ENCODE measurements around the gene WDR27. TPM values are rescaled to one million over a fixed set of nuclear protein-coding genes. Genes with fewer than 3 reads are reported as not detected.

WDR27 gene
- total RNA-seq, 1 donor = 23.9 TPM

DNA sequence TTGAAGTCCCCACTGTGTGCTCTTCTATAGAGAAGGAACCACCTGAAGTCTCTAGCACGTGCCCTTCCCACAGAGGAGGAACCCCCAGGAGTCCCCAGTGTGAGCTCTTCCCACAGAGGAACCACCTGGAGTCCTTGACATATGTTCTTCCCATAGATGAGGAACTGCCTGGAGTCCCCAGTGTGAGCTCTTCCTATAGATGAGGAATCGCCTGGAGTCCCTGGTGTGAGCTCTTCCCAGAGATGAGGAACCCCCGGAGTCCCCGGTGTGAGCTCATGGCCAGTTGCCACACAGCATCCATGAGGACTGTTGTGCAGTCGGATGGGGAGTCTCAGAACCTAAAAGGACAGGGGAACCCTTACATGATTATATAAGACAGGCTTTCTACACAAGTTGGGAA, 290.1 kb downstream of the WDR27 start:
- TF ChIP-seq, protein P1, sequence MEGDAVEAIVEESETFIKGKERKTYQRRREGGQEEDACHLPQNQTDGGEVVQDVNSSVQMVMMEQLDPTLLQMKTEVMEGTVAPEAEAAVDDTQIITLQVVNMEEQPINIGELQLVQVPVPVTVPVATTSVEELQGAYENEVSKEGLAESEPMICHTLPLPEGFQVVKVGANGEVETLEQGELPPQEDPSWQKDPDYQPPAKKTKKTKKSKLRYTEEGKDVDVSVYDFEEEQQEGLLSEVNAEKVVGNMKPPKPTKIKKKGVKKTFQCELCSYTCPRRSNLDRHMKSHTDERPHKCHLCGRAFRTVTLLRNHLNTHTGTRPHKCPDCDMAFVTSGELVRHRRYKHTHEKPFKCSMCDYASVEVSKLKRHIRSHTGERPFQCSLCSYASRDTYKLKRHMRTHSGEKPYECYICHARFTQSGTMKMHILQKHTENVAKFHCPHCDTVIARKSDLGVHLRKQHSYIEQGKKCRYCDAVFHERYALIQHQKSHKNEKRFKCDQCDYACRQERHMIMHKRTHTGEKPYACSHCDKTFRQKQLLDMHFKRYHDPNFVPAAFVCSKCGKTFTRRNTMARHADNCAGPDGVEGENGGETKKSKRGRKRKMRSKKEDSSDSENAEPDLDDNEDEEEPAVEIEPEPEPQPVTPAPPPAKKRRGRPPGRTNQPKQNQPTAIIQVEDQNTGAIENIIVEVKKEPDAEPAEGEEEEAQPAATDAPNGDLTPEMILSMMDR (IDR thresholded peaks at IDR 0.05; ENCODE audit: extremely low read depth, low read depth, low read length) = no peak
- no peaks in the 10 kb centered on the region for H3K79me2 ChIP-seq (ENCODE audit: insufficient read depth, low read length)
- H3K9me3 ChIP-seq (ENCODE audit: low read depth, low read length) = peaks cover 4% of the 10 kb centered on the region
- no peaks in the 10 kb centered on the region for H3K27me3 ChIP-seq (ENCODE audit: insufficient read depth, low read length)
- H3K4me2 ChIP-seq (ENCODE audit: insufficient read depth, low read length) = no peak overlapping the region
- no peak overlapping the region for H3K27ac ChIP-seq (ENCODE audit: low read depth, low read length)
- no peak for DNase-seq (ENCODE audit: insufficient read length, low spot score, missing footprints)
- no peaks in the 10 kb centered on the region for H3K4me1 ChIP-seq (ENCODE audit: insufficient read depth, low read length)
- no peaks in the 10 kb centered on the region for H4K20me1 ChIP-seq (ENCODE audit: insufficient read depth, low read length)
- no peak overlapping the region for H2AFZ ChIP-seq (ENCODE audit: low read length)
- no peaks in the 10 kb centered on the region for H3K36me3 ChIP-seq (ENCODE audit: insufficient read depth, low read length)
- H3K4me3 ChIP-seq (ENCODE audit: insufficient read depth, low read length) = no peak overlapping the region

DNA sequence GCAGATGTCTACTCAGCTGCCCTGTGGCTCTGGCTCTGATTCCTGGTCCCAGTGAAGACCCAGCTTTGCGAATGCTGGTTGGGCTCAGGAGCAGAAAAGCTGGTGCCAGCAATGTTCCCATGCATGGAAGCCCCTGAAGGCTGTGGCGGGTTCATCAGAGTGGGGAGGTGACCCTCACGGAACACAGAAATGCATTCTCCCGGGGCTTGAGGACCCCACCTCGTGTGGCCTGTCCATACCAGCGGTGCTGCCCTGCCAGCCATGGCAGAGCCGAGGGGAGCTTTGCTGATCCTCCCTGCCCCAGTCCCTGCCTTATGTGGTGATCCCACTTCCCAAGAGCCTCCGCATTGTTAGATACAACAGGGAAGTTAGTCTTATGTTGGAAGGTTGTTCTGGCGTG, 290.5 kb downstream of the WDR27 start:
- no peaks in the 10 kb centered on the region for H3K79me2 ChIP-seq (ENCODE audit: insufficient read depth, low read length)
- H3K4me2 ChIP-seq (ENCODE audit: insufficient read depth, low read length) = no peak overlapping the region
- TF ChIP-seq, protein P1 (IDR thresholded peaks at IDR 0.05; ENCODE audit: extremely low read depth, low read depth, low read length) = no peak
- H4K20me1 ChIP-seq (ENCODE audit: insufficient read depth, low read length) = no peaks in the 10 kb centered on the region
- no peaks in the 10 kb centered on the region for H3K36me3 ChIP-seq (ENCODE audit: insufficient read depth, low read length)
- no peak overlapping the region for H3K4me3 ChIP-seq (ENCODE audit: insufficient read depth, low read length)
- peaks cover 4% of the 10 kb centered on the region for H3K9me3 ChIP-seq (ENCODE audit: low read depth, low read length)
- DNase-seq (ENCODE audit: insufficient read length, low spot score, missing footprints) = no peak
- no peaks in the 10 kb centered on the region for H3K27me3 ChIP-seq (ENCODE audit: insufficient read depth, low read length)
- no peak overlapping the region for H3K27ac ChIP-seq (ENCODE audit: low read depth, low read length)
- no peak overlapping the region for H2AFZ ChIP-seq (ENCODE audit: low read length)
- no peaks in the 10 kb centered on the region for H3K4me1 ChIP-seq (ENCODE audit: insufficient read depth, low read length)

DNA sequence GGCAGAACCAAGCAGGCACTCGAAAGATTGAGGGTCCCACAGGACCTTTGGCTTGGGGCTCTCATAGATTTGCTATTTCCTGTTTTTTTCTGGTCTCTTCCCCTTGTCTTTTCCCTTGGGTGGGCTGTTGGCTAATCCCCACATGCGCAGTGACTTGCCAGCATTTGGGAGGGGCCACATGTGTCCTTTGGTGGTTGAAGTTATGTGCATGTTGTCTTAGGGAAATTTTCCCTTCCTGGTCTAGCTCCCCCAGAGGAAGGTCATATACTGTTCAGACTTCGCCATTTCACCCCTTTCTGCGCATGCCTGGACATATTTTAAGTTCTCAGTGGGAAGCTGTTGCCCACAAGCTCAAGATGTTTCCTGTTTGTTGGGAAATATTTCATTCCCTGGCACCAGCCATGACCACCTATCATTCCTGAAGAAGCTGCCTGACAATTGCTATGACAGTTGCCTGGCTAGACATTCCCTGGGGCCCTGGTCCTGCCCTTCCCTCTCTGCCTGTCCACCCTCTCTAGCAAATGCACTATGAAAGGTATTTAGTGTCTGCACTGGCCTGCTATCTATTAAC, 292.0 kb downstream of the WDR27 start:
- Histone ChIP-seq H3K9me3 (ENCODE audit: low read depth, low read length) (peaks cover under 1% of the 10 kb centered on the region), H3K36me3 (ENCODE audit: insufficient read depth, low read length) (no peaks in the 10 kb centered on the region), H3K4me2 (ENCODE audit: insufficient read depth, low read length) (no peak overlapping the region), H3K4me3 (ENCODE audit: insufficient read depth, low read length) (no peak overlapping the region), H3K79me2 (ENCODE audit: insufficient read depth, low read length) (no peaks in the 10 kb centered on the region), H4K20me1 (ENCODE audit: insufficient read depth, low read length) (no peaks in the 10 kb centered on the region), H3K4me1 (ENCODE audit: insufficient read depth, low read length) (no peaks in the 10 kb centered on the region), H2AFZ (ENCODE audit: low read length) (no peak overlapping the region), H3K27ac (ENCODE audit: low read depth, low read length) (no peak overlapping the region), H3K27me3 (ENCODE audit: insufficient read depth, low read length) (no peaks in the 10 kb centered on the region)
- no peak for DNase-seq (ENCODE audit: insufficient read length, low spot score, missing footprints)
- TF ChIP-seq, protein P1 (IDR thresholded peaks at IDR 0.05; ENCODE audit: extremely low read depth, low read depth, low read length) = no peak

DNA sequence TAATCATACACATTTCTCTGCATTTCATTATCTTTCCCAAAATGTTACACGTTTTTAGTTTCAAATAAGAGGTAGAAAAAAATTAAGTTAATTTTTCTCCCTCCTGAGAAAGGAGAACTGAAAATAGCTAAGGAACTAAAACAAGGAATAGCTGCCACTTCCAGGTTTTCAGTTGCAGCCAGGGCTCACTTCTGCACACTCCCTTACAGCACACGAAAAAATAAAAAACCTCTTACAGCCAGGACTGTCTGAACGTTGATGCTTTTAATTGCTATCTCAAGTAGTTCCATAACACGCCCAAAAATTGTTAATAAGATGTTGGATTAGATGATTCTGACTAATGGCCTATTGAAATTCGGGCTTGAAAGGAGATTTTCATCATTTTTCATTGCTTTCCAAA, 294.5 kb downstream of the WDR27 start:
- Histone ChIP-seq H3K4me1 (ENCODE audit: insufficient read depth, low read length) (no peaks in the 10 kb centered on the region), H3K36me3 (ENCODE audit: insufficient read depth, low read length) (no peaks in the 10 kb centered on the region), H2AFZ (ENCODE audit: low read length) (peak overlapping the region; percentile 69), H3K4me3 (ENCODE audit: insufficient read depth, low read length) (no peak overlapping the region), H3K79me2 (ENCODE audit: insufficient read depth, low read length) (no peaks in the 10 kb centered on the region), H3K27me3 (ENCODE audit: insufficient read depth, low read length) (no peaks in the 10 kb centered on the region), H3K9me3 (ENCODE audit: low read depth, low read length) (no peaks in the 10 kb centered on the region), H3K4me2 (ENCODE audit: insufficient read depth, low read length) (peak overlapping the region; percentile 54), H4K20me1 (ENCODE audit: insufficient read depth, low read length) (no peaks in the 10 kb centered on the region), H3K27ac (ENCODE audit: low read depth, low read length) (no peak overlapping the region)
- TF ChIP-seq, protein P1 (IDR thresholded peaks at IDR 0.05; ENCODE audit: extremely low read depth, low read depth, low read length) = no peak
- DNase-seq (ENCODE audit: insufficient read length, low spot score, missing footprints) = no peak

Other genes with a start within 250 kb of the WDR27 start
- gene C6orf120, start 97 bp upstream of the WDR27 start, total RNA-seq = 53.0 and 54.3 TPM in 2 replicates
- 14.7 and 21.0 TPM in 2 replicates for gene PHF10, start 22.5 kb upstream of the WDR27 start, total RNA-seq
- gene DYNLT2, start 49.5 kb upstream of the WDR27 start, total RNA-seq = 1.8 and 2.2 TPM in 2 replicates
- 21.4 and 23.3 TPM in 2 replicates for gene ERMARD, start 49.6 kb upstream of the WDR27 start, total RNA-seq

Measured in osteoblast (primary cell).